Amygdala (tissue), 56 donors: ENCODE data around the gene SLC6A13.
"Not testable (repeated sequence)": the region's sequence is repeated elsewhere in the genome, so short reads cannot be mapped to it uniquely, and the experiment has no call there.

Source experiments
- DNase-seq, 56 donors: peaks; one replicate each; lab custom pipeline; 2025; lab: John Stamatoyannopoulos, UW

The SLC6A13 gene

GRCh38 chr12:236445-236844, 26.2 kb downstream of the SLC6A13 start:
- DNase-seq, result no peak

GRCh38 chr12:235967-236366, 26.7 kb downstream of the SLC6A13 start:
- DNase-seq, result not testable (repeated sequence)

- no peak for DNase-seq
Observed at GRCh38 chr12:234891-235415, 27.7 kb downstream of the SLC6A13 start.

GRCh38 chr12:234019-234418, 28.6 kb downstream of the SLC6A13 start:
- DNase-seq, result no peak

- no peak for DNase-seq
Observed at GRCh38 chr12:233615-233968, 29.0 kb downstream of the SLC6A13 start.

GRCh38 chr12:232731-233614, 29.7 kb downstream of the SLC6A13 start:
- DNase-seq, result no peak

- peak in 37 of 56 donors; percentile 11 to 70 (median 40) for DNase-seq
Observed at GRCh38 chr12:230925-231671, 31.5 kb downstream of the SLC6A13 start.

GRCh38 chr12:229441-230191, 33.0 kb downstream of the SLC6A13 start:
- DNase-seq, result peak in 8 of 56 donors; percentile 12 to 57 (median 32)

- no peak for DNase-seq
Observed at GRCh38 chr12:228846-229200, 33.8 kb downstream of the SLC6A13 start.

GRCh38 chr12:227923-228845, 34.5 kb downstream of the SLC6A13 start:
- DNase-seq, result no peak

- DNase-seq, result no peak
Observed at GRCh38 chr12:227286-227915, 35.2 kb downstream of the SLC6A13 start.

GRCh38 chr12:226401-226800, 36.2 kb downstream of the SLC6A13 start:
- DNase-seq, result no peak

GRCh38 chr12:225012-225411, 37.6 kb downstream of the SLC6A13 start:
- DNase-seq, result no peak

GRCh38 chr12:224330-224729, 38.3 kb downstream of the SLC6A13 start:
- no peak for DNase-seq

GRCh38 chr12:223841-224240, 38.8 kb downstream of the SLC6A13 start:
- no peak for DNase-seq

- no peak for DNase-seq
Observed at GRCh38 chr12:221736-222135, 40.9 kb downstream of the SLC6A13 start.

- no peak for DNase-seq
Observed at GRCh38 chr12:220946-221550, 41.6 kb downstream of the SLC6A13 start.

- no peak for DNase-seq
Observed at GRCh38 chr12:220491-220890, 42.1 kb downstream of the SLC6A13 start.

- peak in 43 of 56 donors; percentile 12 to 80 (median 44) for DNase-seq
Observed at GRCh38 chr12:219891-220352, 42.7 kb downstream of the SLC6A13 start.
